HG03097 (cell line): ENCODE results near the gene AJUBA.
"Not testable (repeated sequence)": the region's sequence is repeated elsewhere in the genome, so short reads cannot be mapped to it uniquely, and the experiment has no call there.

ENCODE experiments used
- ATAC-seq: cut with Tn5 transposase; IDR thresholded peaks from one replicate; pipeline ENCODE4 v1.9.1; 2021; ENCODE audit not compliant: unreplicated experiment, low FRiP score

The AJUBA gene

DNA sequence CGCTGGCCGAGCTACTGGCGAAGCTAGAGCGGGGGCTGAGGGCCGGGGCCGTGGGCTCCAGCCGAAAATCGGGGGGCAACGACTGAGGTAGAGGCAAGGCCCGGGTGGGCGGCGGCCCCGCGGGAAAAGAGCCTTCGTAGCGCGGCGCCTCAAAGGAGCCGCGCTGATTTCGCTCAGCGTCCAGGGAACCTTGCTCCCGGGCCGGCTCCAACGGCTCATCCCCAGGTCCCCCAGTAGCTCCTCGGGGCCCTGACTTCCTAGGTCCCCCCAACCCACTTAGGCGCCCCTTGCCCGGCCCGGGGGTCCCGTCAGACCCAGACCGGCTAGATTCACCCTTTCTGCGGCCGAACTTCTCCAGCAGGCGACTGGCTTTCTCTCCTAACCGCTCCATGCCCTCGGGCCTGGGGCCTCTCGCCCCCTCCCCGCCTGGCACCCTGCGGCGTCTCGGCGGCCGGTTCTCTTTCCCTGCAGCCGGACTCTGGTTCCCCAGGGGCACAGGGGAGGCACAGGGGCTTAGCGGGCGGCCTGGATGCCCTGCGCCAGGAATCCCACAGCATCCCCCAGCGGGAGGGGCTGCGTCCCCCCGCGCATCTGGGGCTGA, 375 bp downstream of the AJUBA start:
- no peak for ATAC-seq

DNA sequence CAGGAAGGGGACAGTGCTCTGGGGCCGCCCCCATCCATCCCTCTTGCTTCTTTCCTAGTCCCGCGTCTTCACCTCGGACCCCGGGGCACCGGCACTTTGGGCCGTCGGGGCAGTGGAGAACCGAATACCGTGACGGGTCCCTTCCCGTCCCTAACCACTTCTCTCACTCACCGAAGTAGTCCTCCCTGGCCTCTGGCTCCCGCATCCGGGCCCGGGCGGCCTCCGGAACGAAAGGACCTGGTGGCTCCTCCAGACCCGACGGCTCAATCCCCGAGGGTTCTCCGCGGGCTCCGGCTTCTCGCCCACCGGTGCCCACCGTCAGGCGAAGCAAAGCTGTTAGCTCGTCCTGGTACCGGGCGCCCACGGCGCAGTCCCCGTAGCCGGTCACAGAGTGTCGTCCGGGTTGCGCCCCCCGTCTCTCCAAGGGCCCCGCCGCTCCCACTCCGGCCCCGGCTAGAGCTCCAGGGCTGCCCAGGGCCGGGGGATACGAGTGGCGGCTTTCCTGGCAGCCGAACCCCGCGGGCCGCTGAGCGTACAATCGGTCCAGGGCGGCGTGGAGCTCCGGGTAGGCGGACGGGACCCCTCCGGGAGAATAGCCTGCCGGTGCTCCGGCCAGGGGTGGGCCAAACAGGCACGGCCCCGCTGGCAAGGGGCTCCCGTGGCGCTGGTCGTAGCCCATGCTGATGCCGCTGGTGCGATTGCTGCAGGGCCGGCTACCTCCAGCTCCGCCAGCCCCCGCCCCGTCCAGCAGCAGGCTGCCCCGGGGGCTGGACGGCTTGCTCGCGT, 1.1 kb downstream of the AJUBA start:
- no peak for ATAC-seq

- no peak for ATAC-seq
Measured at GRCh38 chr14:22980672-22981089, 1.7 kb downstream of the AJUBA start.

DNA sequence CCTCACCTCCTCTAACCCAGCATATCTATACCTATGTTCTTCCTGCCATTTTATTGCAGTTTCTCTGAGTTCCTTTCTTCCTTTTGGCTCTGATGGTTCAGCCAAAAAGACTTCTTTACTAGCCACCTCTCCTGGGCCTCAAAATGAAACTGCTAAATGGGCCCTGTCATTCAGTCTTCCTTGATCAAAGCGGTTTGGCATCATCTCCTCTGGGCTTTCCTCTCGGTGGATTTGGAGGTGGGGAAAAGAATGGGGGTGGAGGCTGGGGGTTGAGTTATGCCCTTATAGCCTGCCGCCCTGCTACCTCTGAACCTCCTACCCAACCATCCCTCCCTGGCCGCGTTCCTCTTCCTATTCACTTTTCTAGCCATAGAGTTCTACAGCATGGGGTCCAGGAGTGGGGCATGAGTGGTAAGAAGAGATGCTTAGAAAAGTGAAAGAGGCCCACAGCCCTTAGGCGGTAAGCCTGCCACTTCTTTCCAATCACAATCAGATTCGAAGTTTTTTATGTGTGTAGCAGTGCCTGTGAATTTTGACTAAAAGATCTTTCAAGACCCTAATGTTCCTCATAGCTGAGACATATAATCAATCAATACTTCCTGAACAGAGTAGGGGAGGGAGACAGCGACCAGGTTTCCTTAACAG, 2.5 kb downstream of the AJUBA start:
- ATAC-seq = no peak

GRCh38 chr14:22978981-22979671, 3.2 kb downstream of the AJUBA start:
- ATAC-seq = no peak

GRCh38 chr14:22978487-22978837, 3.9 kb downstream of the AJUBA start:
- no peak for ATAC-seq

DNA sequence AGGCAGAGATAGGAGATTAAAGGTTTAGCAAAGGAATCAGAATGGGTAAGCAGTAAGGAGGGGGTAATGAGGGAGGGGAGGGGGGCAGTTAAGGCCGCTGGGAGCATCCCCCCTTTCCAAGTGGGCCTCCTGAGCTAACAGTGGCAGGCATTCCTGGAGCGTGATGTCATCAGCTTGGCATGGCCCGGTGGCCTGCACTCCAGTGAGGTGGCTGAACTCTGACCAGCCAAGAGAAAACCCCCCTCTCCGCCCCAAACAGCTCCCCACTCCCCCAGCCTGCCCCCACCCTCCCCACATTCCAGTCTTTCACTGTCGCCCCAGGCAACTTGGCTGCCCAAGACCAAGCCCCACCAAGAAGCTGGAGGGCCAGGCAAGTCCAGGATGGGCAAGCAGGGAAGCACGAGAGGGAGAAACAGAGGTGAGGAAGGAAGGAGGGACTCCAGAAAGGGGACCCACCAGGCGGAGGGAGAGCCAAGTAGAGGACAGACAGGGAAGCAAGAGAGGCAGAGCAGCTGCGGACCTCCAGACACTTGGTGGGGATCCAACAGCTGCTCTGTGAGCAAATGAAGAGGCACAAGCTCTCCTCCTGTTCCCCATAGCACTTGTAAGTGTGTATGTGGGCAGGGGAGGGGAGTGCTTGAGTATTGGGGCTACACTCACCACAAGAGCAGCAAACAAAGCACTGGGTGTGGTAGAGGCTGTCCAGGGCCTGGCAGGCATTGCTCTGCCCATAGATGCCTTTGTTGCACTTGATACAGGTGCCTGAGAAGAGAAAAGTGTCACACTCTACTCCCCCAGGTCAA, 4.5 kb downstream of the AJUBA start:
- ATAC-seq = no peak

GRCh38 chr14:22977434-22977683, 5.0 kb downstream of the AJUBA start:
- no peak for ATAC-seq

- no peak for ATAC-seq
Measured at GRCh38 chr14:22976620-22977433, 5.5 kb downstream of the AJUBA start.

DNA sequence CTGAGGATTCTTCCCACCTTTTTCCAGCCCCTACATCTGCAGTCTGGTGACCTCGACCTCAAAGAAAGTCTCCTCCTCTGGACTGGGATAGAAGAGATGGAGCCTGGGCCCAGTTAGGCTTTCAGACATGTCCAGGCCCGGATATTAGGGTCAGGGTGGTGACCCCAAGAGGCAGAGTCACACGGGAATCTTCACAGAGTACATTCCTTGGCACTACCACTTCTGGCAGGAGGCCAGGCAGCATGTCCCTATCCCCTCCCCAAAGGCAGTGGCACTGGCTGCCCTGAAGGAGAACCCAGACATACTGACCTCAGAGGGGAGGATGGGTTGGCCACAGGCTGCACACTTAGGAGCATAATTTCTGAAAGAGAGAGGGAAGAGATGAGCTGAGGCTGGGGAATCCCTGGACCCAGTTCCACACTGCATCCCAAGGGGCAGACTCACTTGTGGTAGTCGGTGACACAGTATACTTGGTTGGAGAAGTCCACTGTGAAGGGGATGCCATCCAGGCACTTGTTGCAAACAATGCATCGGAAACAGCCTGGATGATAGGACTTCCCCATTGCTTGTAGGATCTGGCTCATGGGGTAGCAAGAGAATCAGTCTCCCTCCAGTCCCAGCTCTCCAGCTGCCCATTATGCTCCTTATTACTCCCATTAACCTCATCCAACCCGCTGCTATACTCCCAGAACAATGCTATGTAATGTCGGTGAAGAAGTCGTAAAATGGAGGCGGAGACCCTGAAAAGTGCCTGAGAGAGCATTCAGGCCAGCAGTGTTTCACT, 7.6 kb downstream of the AJUBA start:
- no peak for ATAC-seq

DNA sequence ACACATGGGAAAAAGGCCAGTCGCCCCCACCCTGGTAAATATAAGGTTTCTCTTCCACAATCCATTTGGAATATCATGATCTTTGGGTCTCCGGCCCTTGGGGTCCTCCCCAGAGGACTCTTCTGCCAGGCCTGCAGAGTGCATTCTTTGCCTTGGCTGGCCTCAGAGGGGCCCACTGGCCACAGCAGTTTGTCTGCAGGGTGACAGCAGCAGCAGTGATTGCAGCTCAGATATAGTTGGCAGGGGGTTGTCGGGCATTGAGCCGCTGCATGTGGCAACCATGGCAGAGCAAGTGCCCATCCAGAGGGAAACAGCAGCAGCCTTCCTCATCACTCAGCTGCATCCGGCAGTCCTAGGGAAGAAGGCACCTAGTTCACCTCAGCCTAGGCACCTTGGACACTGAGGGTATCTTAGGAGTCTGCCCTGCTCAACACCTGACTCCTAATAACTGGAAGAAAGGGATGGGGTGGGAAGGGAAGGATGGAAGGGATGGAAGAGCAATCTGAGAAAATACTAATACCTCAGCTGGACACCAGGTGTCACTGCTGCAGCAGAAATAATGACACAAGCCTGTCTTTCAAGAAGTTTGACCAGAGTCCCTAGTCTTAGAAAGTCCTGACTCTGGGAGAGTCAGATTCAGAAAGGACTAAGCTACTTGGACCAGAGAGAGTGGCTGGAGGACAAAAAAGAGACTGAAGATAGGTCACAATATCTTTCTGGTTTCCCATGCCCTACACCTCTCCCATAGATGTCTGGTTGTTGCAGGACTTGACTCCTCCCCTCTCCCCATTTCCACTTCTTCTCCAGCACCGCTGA, 8.9 kb downstream of the AJUBA start:
- no peak for ATAC-seq

GRCh38 chr14:22972313-22972930, 9.9 kb downstream of the AJUBA start:
- no peak for ATAC-seq

DNA sequence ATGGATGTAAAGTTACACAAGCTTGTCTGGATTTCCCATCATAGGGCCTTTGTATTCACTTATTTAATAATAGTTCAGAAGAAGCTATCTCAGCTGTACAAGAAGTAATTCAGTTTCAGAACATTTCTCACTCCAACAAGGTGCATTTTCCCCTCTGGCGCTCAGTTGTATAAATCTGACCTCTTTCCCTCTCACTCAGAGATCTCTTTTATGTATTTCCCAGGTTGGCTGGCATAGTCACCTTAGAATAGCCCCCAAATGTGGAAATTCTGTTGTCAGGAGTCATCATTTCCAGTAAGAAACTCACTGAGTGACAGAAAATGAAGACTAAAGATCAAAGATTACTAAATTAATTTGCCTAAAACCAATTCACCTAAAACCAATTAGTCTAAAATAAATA, 11.2 kb downstream of the AJUBA start:
- no peak for ATAC-seq

- no peak for ATAC-seq
Measured at GRCh38 chr14:22966783-22967269, 15.5 kb downstream of the AJUBA start.

DNA sequence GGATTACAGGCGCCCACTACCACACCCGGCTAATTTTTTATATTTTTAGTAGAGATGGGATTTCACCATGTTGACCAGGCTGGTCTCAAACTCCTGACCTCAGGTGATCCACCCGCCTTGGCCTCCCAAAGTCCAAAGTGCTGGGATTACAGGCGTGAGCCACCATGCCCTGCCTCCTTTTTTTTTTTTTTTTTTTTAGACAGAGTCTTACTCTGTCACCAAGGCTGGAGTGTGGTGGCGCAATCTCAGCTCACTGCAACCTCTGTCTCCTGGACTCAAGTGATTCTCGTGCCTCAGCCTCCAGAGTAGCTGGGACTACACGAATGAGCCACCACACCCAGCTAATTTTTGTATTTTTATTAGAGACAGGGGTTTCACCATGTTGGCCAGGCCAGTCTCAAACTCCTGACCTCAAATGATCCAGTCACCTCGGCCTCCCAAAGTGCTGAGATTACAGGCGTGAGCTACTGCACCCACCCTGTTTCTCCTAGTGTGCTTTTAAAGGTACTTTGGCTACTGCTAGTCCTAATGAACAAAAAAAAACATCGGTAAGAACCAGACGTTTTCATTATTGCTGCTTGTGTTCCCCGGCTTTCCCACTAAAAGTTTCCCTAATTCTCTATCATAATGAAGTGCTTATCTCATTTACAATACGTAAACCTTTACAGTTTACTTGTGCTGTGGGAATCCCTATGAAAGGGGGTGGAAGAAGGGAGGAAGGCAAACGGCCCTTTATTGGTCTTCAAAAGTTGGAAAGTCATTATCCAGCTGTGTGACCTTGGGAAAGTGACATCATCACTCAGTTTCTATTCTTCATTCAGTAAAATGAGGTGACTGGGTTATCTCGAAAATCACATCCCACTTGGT, 16.2 kb downstream of the AJUBA start:
- not testable (repeated sequence) for ATAC-seq

DNA sequence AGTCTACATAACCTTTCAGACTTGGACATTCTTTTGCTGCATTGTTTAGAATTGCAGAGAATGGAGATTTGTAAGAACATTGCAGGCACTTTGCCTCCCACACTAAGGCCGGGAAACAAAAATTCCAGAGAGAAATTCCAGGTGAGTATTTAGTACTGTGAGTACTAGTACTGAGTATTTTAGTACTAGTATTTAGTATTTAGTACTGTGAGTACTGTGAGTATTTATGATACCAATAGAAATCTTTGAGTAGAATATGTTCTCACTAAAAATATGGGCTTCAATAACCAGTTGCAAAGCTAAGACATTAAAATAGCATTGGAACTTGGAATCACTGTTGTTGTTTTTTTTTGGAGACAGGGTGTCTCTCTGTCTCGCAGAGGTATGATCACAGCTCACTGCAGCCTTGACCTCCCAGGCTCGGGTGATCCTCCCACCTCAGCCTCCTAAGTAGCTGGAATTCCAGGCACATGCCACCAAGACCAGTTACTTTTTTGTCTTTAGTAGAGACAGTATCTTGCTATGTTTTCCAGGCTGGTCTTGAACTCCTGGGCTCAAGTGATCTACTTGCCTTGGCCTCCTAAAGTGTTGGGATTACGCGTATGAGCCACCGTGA, 20.2 kb downstream of the AJUBA start:
- no peak for ATAC-seq
